Fibroblast of lung (primary cell): ENCODE results near the gene TNFRSF14. TPM values are rescaled to one million over a fixed set of nuclear protein-coding genes. Genes with fewer than 3 reads are reported as not detected.

Experiments used
- DNase-seq, 2 donors: peaks; one replicate each; pipeline versions ENCODE4 v3.0.0 to v3.0.0-alpha.2; 2010; ENCODE audit warnings: low read depth in 2 of 2
- H2AFZ ChIP-seq: 2 replicates; pipeline ENCODE4 v1.5.1; 2012; ENCODE audit warnings: low read length, control low read depth, inconsistent platforms
- H3K27ac ChIP-seq: 2 replicates; pipeline ENCODE4 v1.5.1; 2011; ENCODE audit warnings: low read length, control low read depth; ENCODE audit not compliant: insufficient read depth
- H3K27me3 ChIP-seq: 2 replicates; pipeline ENCODE4 v1.5.1; 2011; ENCODE audit warnings: mild to moderate bottlenecking, low read length; ENCODE audit not compliant: control insufficient read depth, insufficient read depth
- H3K36me3 ChIP-seq: 2 replicates; pipeline ENCODE4 v1.5.1; 2011; ENCODE audit warnings: low read length; ENCODE audit not compliant: control insufficient read depth, insufficient read depth
- H3K4me1 ChIP-seq: 2 replicates; pipeline ENCODE4 v1.5.1; 2011; ENCODE audit warnings: low read length; ENCODE audit not compliant: control insufficient read depth, insufficient read depth; ENCODE audit errors: extremely low read depth
- H3K4me2 ChIP-seq: 2 replicates; pipeline ENCODE4 v1.5.1; 2011; ENCODE audit warnings: low read length, control low read depth; ENCODE audit not compliant: insufficient read depth; ENCODE audit errors: extremely low read depth
- H3K4me3 ChIP-seq, 4 experiments: fragments of 200-600 bp in 1 of 4; sonication (generic) in 1 of 4; replicated peaks in 1 of 4; 2 replicates each; pipeline ENCODE4 v1.5.1; 2011 to 2016; ENCODE audit warnings: low read length in 4 of 4, low read depth in 3 of 4, mild to moderate bottlenecking in 3 of 4, control low read depth in 2 of 4, inconsistent platforms in 1 of 4, mixed read lengths in 1 of 4; ENCODE audit not compliant: insufficient read depth in 1 of 4; ENCODE audit errors: control extremely low read depth in 1 of 4
- H3K79me2 ChIP-seq: 2 replicates; pipeline ENCODE4 v1.5.1; 2012; ENCODE audit warnings: mild to moderate bottlenecking, low read length, inconsistent platforms; ENCODE audit not compliant: control insufficient read depth, insufficient read depth
- H3K9ac ChIP-seq: 2 replicates; pipeline ENCODE4 v1.5.1; 2011; ENCODE audit warnings: mild to moderate bottlenecking, low read length, control low read depth; ENCODE audit not compliant: insufficient read depth
- H3K9me3 ChIP-seq: 2 replicates; pipeline ENCODE4 v1.5.1; 2012; ENCODE audit warnings: low read depth, low read length; ENCODE audit not compliant: control insufficient read depth, insufficient read depth
- H4K20me1 ChIP-seq: 2 replicates; pipeline ENCODE4 v1.5.1; 2011; ENCODE audit warnings: low read length; ENCODE audit not compliant: control insufficient read depth, insufficient read depth; ENCODE audit errors: extremely low read depth
- CTCF ChIP-seq, 2 donors: IDR thresholded peaks in 1 of 2; conservative IDR thresholded peaks in 1 of 2; 1 replicate in 1 of 2; 2 replicates in 1 of 2; pipeline ENCODE4 v1.5.1; 2011 to 2012; ENCODE audit warnings: low read length in 2 of 2, control low read depth in 1 of 2, inconsistent platforms in 1 of 2, low read depth in 1 of 2, mild to moderate bottlenecking in 1 of 2
- EZH2 ChIP-seq: IDR thresholded peaks from 2 replicates; pipeline ENCODE4 v1.5.1; 2012; ENCODE audit warnings: low read length, control low read depth, mild to moderate bottlenecking; ENCODE audit errors: missing control alignments
- polyA plus RNA-seq, 2 donors: library from polyadenylated mRNA; depleted of rRNA in 1 of 2; stranded (reverse) in 1 of 2; unstranded in 1 of 2; fragments of >200 nt; gene quantifications; 2 replicates each; pipeline ENCODE4 v1.2.1, GENCODE V29; 2011 to 2012; ENCODE audit warnings: missing spikeins in 1 of 2
- total RNA-seq: library from RNA; depleted of rRNA; stranded (reverse); fragments of >200 nt; gene quantifications from 2 replicates; pipeline ENCODE4 v1.2.1, GENCODE V29; 2014

The TNFRSF14 gene
- total and polyA plus RNA-seq, 2 donors (not counting 1 experiment from before 2014, with no cell fraction given) = 15.2 to 85.0 TPM

DNA sequence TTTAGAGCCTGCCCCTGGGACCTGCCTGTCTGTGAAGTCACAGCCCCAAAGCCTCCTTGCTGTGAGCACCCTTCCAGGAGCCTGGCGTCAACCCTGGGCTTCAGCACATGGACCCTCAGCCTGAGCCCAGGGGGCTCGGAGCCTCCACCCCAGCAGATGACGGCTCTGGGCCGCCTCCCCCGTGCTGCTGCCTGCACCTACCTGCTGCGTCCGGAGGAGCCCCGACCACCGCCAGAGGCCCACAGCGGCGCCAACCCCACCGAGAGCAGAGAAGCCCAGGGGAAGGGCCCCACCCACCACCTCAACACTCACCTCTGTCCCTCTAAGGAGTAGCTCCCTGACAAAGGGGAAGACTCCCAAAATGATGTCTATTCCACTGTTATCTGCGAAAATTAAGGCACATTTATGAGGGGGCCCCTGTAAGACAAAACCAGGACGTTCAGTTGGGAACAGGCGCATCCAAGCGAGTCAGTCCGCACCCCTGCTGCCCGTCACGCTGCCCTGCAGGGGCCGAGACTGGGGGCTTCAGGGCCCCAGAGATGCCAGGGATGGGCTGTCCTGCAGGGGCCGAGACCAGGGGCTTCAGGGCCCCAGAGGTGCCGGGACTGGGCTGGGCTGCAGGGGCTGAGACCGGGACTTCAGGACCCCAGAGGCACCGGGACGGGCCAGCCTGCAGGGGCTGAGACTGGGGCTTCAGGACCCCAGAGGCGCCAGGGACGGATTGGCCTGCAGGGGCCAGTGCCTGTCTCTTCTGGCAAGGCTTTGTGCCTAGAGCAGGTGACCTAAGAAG is 45.6 kb upstream of the TNFRSF14 start:
- Histone ChIP-seq H3K4me2 (no peak overlapping the region), H3K36me3 (peaks cover 14% of the 10 kb centered on the region), H3K27me3 (no peaks in the 10 kb centered on the region), H3K79me2 (no peaks in the 10 kb centered on the region), H3K9me3 (no peaks in the 10 kb centered on the region), H3K9ac (no peak overlapping the region), H2AFZ (no peak overlapping the region), H3K4me3 (no peak overlapping the region), H3K27ac (no peak overlapping the region), H3K4me1 (peaks cover 6% of the 10 kb centered on the region), H4K20me1 (no peaks in the 10 kb centered on the region)
- TF ChIP-seq CTCF (conservative IDR thresholded peaks at IDR 0.05 in 1 of 2, IDR thresholded peaks at IDR 0.05 in 1 of 2; ENCODE audit: low read depth in 1 of 2, low read length in 2 of 2) (no peak), EZH2 (no peak)
- DNase-seq = no peak

- Histone ChIP-seq H3K4me3 (no peak overlapping the region), H3K9ac (no peak overlapping the region), H4K20me1 (no peaks in the 10 kb centered on the region), H3K27me3 (no peaks in the 10 kb centered on the region), H3K36me3 (peaks cover 21% of the 10 kb centered on the region), H3K79me2 (no peaks in the 10 kb centered on the region), H3K4me1 (no peaks in the 10 kb centered on the region), H3K27ac (no peak overlapping the region), H3K9me3 (no peaks in the 10 kb centered on the region), H3K4me2 (no peak overlapping the region), H2AFZ (no peak overlapping the region)
- TF ChIP-seq EZH2 (no peak), CTCF (conservative IDR thresholded peaks at IDR 0.05 in 1 of 2, IDR thresholded peaks at IDR 0.05 in 1 of 2; ENCODE audit: low read depth in 1 of 2, low read length in 2 of 2) (no peak)
- no peak for DNase-seq
Measured at GRCh38 chr1:2512862-2513421, 43.2 kb upstream of the TNFRSF14 start.

DNA sequence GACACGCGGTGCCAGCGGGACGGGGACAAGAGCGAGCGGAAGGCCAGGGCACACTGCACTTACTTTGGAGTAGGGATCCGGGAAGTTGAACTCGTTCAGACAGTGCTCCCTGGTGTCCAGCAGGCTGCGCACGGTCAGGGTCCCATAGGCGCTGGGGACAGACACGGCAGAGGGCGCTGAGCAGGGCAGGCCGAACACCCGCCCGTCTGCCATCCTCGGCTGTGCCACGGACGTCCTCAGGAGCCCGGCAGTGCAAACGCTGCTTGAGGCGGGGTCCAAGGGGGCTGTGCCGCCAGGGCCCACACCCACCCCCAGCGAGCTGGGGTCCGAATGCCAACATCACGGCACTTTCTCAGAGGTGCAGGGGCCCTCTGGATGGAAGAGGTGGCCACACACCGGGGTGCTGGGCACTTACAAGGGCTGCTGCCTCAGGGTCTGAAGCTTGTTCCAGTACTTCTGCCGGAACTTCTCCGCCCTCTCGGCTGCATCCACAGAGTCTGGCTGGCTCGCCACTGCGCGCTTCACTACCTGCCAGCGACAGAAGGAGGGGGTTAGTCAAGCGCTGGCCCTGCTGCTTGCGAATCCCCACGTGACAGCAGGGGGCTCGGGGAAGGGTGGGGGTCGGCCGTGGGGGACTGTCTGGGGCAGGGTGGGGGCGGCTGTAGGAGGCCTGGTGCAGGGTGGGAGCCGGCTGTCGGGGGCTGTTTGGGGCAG is 42.1 kb upstream of the TNFRSF14 start:
- H3K79me2 ChIP-seq = no peaks in the 10 kb centered on the region
- TF ChIP-seq CTCF (conservative IDR thresholded peaks at IDR 0.05 in 1 of 2, IDR thresholded peaks at IDR 0.05 in 1 of 2; ENCODE audit: low read depth in 1 of 2, low read length in 2 of 2) (no peak), EZH2 (no peak)
- H3K4me3 ChIP-seq = no peak overlapping the region
- peaks cover 25% of the 10 kb centered on the region for H3K36me3 ChIP-seq
- H3K9ac ChIP-seq = no peak overlapping the region
- H4K20me1 ChIP-seq = no peaks in the 10 kb centered on the region
- H2AFZ ChIP-seq = no peak overlapping the region
- no peak for DNase-seq
- no peaks in the 10 kb centered on the region for H3K9me3 ChIP-seq
- no peaks in the 10 kb centered on the region for H3K4me1 ChIP-seq
- H3K27ac ChIP-seq = no peak overlapping the region
- no peaks in the 10 kb centered on the region for H3K27me3 ChIP-seq
- H3K4me2 ChIP-seq = no peak overlapping the region
